Esophagus muscularis mucosa (tissue), 3 donors: ENCODE results near the gene CAPN1.

ENCODE experiments used
- CTCF ChIP-seq, 3 experiments: fragments of 200-600 bp in 2 of 3; fragments of 450-650 bp in 1 of 3; sonication (generic) in 2 of 3; IDR thresholded peaks; one replicate each; pipeline ENCODE4 v1.5.1; 2017 to 2019; ENCODE audit warnings: antibody characterized with exemption in 3 of 3, mild to moderate bottlenecking in 2 of 3, moderate library complexity in 1 of 3
- POLR2A ChIP-seq: fragments of 450-650 bp; IDR thresholded peaks from one replicate; pipeline ENCODE4 v1.6.1; 2017; ENCODE audit warnings: antibody characterized with exemption, moderate library complexity, mild to moderate bottlenecking, low read depth

DNA sequence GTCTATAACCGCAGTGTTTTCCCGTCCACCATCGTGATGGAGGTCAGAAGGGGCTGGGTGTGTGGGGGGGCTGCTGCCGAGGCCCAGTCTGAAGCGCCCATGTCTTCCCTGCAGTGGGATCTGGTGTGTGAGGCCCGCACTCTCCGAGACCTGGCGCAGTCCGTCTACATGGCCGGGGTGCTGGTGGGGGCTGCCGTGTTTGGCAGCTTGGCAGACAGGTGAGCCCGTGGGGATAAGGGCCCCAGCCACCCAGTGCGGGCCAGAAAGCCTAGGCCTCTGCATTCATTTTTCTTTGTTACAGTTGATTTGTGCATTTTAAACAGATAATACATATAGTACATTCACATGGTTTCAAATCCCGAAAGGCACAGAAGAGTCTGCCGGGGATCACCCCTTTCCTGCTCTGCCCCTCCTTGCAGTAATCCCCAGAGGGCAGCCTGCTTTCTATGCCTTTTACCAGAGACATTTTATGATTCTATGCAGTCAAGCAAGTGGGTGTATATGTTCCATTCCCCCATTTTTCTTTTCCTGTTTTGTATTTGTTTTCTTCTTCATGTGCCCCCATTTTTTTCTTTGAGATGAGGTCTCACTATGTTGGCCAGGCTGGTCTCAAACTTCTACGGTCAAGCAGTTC, 32.6 kb downstream of the CAPN1 start:
- no peak for TF ChIP-seq CTCF (IDR thresholded peaks at IDR 0.05)
- TF ChIP-seq POLR2A = no peak
